ENCODE measurements around the gene CCT5. TPM values are rescaled to one million over a fixed set of nuclear protein-coding genes. Genes with fewer than 3 reads are reported as not detected.

Gene CCT5
- total and polyA plus RNA-seq, 10 of the 15 experiments (the other 5 are each of a cell fraction or from before 2014, with no cell fraction given) = 376 to 637 (median 543) TPM

DNA sequence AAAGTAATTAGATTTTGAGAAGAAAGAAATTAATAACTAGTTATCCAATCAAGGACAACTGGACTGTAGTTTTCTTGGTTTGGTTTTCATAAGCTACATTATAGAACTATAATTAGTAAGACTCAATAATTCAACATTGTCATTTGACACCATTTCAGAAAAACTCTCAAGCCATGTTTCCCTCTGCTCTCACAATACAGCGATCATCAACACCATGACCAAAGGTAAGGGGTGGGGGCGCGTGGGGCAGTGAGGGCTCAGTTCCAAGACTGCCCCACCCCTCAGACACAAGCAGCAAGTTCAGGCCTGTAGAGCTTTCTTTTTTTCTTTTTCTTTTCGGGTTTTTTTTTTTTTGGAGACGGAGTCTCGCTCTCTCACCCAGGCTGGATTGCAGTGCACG, 51.2 kb downstream of the CCT5 start:
- Histone ChIP-seq H3K4me3 (no peak overlapping the region), H3K27ac (ENCODE audit: control insufficient read depth, insufficient read depth) (no peak overlapping the region), H3K9ac (ENCODE audit: control insufficient read depth, insufficient read depth, low read length) (no peak overlapping the region), H3K4me1 (ENCODE audit: control insufficient read depth, insufficient read depth, low read length) (no peaks in the 10 kb centered on the region), H2AFZ (ENCODE audit: control insufficient read depth, low read depth, low read length) (no peak overlapping the region), H4K20me1 (ENCODE audit: control insufficient read depth, insufficient read depth) (no peaks in the 10 kb centered on the region), H3K27me3 (replicated peaks in 1 of 2; ENCODE audit: control insufficient read depth in 2 of 2, insufficient read depth in 2 of 2, low read length in 1 of 2) (no peaks in the 10 kb centered on the region; a peak in 1 of 4 replicates), H3K9me3 (replicated peaks; ENCODE audit: control insufficient read depth, insufficient read depth, low read length) (no peaks in the 10 kb centered on the region), H3K4me2 (ENCODE audit: control insufficient read depth, insufficient read depth) (no peak overlapping the region), H3K36me3 (ENCODE audit: control insufficient read depth in 2 of 2, insufficient read depth in 2 of 2, low read length in 1 of 2) (no peaks in the 10 kb centered on the region), H3K79me2 (ENCODE audit: control insufficient read depth, insufficient read depth, low read length) (no peaks in the 10 kb centered on the region)
- 76% methylated on average over 5 of the region's 7 CpGs for WGBS (ENCODE audit: insufficient coverage, insufficient replicate concordance, low lambda C conversion rate, missing lambda C conversion rate)
- BruUV-seq (replicated peaks) = no TSS peak
- ChIA-PET POLR2A (no interaction called here), CTCF (no interaction called here), SMC1A (ENCODE audit: uncharacterized antibody, unreplicated experiment) (interaction anchor here (0.7 kb wide), 1 partner anchor 63 kb away, joined by 3 read pairs; no protein-coding TSS in a partner anchor), RAD21 (ENCODE audit: unreplicated experiment) (no interaction called here)
- no peak for DNase-seq (ENCODE audit: low read depth, low spot score)
- FAIRE-seq = no peak
- intact Hi-C loops (cut with micrococcal nuclease; ENCODE audit: unreplicated experiment) (no loop called here), in situ Hi-C loops (cut with MboI) (no loop called here)
- ATAC-seq = no peak
- TF ChIP-seq HSF1 (IDR thresholded peaks at IDR 0.05; ENCODE audit: low read depth, low read length) = no peak
- TF ChIP-seq, protein P1, sequence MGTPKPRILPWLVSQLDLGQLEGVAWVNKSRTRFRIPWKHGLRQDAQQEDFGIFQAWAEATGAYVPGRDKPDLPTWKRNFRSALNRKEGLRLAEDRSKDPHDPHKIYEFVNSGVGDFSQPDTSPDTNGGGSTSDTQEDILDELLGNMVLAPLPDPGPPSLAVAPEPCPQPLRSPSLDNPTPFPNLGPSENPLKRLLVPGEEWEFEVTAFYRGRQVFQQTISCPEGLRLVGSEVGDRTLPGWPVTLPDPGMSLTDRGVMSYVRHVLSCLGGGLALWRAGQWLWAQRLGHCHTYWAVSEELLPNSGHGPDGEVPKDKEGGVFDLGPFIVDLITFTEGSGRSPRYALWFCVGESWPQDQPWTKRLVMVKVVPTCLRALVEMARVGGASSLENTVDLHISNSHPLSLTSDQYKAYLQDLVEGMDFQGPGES (IDR thresholded peaks at IDR 0.05) = no peak
- TF ChIP-seq, protein P2, sequence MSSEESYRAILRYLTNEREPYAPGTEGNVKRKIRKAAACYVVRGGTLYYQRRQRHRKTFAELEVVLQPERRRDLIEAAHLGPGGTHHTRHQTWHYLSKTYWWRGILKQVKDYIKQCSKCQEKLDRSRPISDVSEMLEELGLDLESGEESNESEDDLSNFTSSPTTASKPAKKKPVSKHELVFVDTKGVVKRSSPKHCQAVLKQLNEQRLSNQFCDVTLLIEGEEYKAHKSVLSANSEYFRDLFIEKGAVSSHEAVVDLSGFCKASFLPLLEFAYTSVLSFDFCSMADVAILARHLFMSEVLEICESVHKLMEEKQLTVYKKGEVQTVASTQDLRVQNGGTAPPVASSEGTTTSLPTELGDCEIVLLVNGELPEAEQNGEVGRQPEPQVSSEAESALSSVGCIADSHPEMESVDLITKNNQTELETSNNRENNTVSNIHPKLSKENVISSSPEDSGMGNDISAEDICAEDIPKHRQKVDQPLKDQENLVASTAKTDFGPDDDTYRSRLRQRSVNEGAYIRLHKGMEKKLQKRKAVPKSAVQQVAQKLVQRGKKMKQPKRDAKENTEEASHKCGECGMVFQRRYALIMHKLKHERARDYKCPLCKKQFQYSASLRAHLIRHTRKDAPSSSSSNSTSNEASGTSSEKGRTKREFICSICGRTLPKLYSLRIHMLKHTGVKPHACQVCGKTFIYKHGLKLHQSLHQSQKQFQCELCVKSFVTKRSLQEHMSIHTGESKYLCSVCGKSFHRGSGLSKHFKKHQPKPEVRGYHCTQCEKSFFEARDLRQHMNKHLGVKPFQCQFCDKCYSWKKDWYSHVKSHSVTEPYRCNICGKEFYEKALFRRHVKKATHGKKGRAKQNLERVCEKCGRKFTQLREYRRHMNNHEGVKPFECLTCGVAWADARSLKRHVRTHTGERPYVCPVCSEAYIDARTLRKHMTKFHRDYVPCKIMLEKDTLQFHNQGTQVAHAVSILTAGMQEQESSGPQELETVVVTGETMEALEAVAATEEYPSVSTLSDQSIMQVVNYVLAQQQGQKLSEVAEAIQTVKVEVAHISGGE (CRISPR knock-in tag; IDR thresholded peaks at IDR 0.05) = no peak
- TF ChIP-seq SREBF2 (IDR thresholded peaks at IDR 0.05; ENCODE audit: low read length) = no peak
- no peak for TF ChIP-seq EP300 (IDR thresholded peaks at IDR 0.05; ENCODE audit: borderline replicate concordance in 1 of 2, control insufficient read depth in 1 of 2, low read depth in 2 of 2, low read length in 2 of 2)
- TF ChIP-seq, protein P3, sequence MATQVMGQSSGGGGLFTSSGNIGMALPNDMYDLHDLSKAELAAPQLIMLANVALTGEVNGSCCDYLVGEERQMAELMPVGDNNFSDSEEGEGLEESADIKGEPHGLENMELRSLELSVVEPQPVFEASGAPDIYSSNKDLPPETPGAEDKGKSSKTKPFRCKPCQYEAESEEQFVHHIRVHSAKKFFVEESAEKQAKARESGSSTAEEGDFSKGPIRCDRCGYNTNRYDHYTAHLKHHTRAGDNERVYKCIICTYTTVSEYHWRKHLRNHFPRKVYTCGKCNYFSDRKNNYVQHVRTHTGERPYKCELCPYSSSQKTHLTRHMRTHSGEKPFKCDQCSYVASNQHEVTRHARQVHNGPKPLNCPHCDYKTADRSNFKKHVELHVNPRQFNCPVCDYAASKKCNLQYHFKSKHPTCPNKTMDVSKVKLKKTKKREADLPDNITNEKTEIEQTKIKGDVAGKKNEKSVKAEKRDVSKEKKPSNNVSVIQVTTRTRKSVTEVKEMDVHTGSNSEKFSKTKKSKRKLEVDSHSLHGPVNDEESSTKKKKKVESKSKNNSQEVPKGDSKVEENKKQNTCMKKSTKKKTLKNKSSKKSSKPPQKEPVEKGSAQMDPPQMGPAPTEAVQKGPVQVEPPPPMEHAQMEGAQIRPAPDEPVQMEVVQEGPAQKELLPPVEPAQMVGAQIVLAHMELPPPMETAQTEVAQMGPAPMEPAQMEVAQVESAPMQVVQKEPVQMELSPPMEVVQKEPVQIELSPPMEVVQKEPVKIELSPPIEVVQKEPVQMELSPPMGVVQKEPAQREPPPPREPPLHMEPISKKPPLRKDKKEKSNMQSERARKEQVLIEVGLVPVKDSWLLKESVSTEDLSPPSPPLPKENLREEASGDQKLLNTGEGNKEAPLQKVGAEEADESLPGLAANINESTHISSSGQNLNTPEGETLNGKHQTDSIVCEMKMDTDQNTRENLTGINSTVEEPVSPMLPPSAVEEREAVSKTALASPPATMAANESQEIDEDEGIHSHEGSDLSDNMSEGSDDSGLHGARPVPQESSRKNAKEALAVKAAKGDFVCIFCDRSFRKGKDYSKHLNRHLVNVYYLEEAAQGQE (IDR thresholded peaks at IDR 0.05; ENCODE audit: low read depth, low read length) = no peak
- no peak for TF ChIP-seq NR2F1 (conservative IDR thresholded peaks at IDR 0.05)
- TF ChIP-seq JUND (IDR thresholded peaks at IDR 0.05; ENCODE audit: low read depth, low read length) = no peak
- TF ChIP-seq IKZF1 (conservative IDR thresholded peaks at IDR 0.05) = no peak
- no peak for TF ChIP-seq YY1 (IDR thresholded peaks at IDR 0.05; ENCODE audit: low read depth, low read length)

Data from GM12878 (cell line).